Neural cell (in vitro differentiated cells): Measurements from ENCODE around the gene ARFGEF3. TPM values are rescaled to one million over a fixed set of nuclear protein-coding genes. Genes with fewer than 3 reads are reported as not detected.

Experiments
- H2AFZ ChIP-seq: fragments of 200-600, 300-800 bp; sonication (generic), shearing (Covaris generic); 2 replicates; pipeline ENCODE4 v1.6.0; 2014; ENCODE audit warnings: low read depth, mild to moderate bottlenecking, antibody characterized with exemption, low read length, moderate library complexity
- H3F3A ChIP-seq: fragments of 200-600 bp; shearing (Covaris generic); 2 replicates; pipeline ENCODE4 v1.6.1; 2016; ENCODE audit warnings: mild to moderate bottlenecking, moderate library complexity, mixed read lengths, antibody characterized with exemption, low read length; ENCODE audit not compliant: insufficient read depth, poor library complexity, severe bottlenecking
- H3K27ac ChIP-seq: fragments of 200-600, 300-800 bp; sonication (generic), shearing (Covaris generic); 2 replicates; pipeline ENCODE4 v1.5.1; 2014; ENCODE audit warnings: mild to moderate bottlenecking, low read length, moderate library complexity
- H3K27me3 ChIP-seq: fragments of 300-800, 200-600 bp; sonication (generic), shearing (Covaris generic); 2 replicates; pipeline ENCODE4 v1.6.0; 2014; ENCODE audit warnings: mild to moderate bottlenecking, low read depth, low read length, moderate library complexity; ENCODE audit not compliant: insufficient read depth
- H3K36me3 ChIP-seq: fragments of 300-800, 200-600 bp; sonication (generic), shearing (Covaris generic); 2 replicates; pipeline ENCODE4 v1.5.1; 2014; ENCODE audit warnings: mild to moderate bottlenecking, antibody characterized with exemption, low read length, moderate library complexity; ENCODE audit not compliant: insufficient read depth
- H3K4me2 ChIP-seq: fragments of 300-800, 200-600 bp; sonication (generic), shearing (Covaris generic); 2 replicates; pipeline ENCODE4 v1.6.0; 2014; ENCODE audit warnings: mild to moderate bottlenecking, low read length
- H3K4me3 ChIP-seq: fragments of 300-800, 200-600 bp; sonication (generic), shearing (Covaris generic); 2 replicates; pipeline ENCODE4 v1.5.1; 2014; ENCODE audit warnings: mild to moderate bottlenecking, low read length, moderate library complexity
- H3K79me2 ChIP-seq: fragments of 200-600 bp; shearing (Covaris generic); replicated peaks from 2 replicates; pipeline ENCODE4 v1.6.0; 2014; ENCODE audit warnings: mild to moderate bottlenecking, low read length, moderate library complexity; ENCODE audit not compliant: insufficient read depth
- H3K9ac ChIP-seq: fragments of 300-800, 200-600 bp; sonication (generic), shearing (Covaris generic); 2 replicates; pipeline ENCODE4 v1.6.1; 2016; ENCODE audit warnings: mild to moderate bottlenecking, low read length, mixed read lengths
- H3K9me2 ChIP-seq: fragments of 200-600 bp; shearing (Covaris generic); 2 replicates; pipeline ENCODE4 v1.6.1; 2016; ENCODE audit warnings: mild to moderate bottlenecking, low read length, mixed read lengths; ENCODE audit not compliant: insufficient read depth
- H3K9me3 ChIP-seq: fragments of 200-600, 300-800 bp; sonication (generic), shearing (Covaris generic); 2 replicates; pipeline ENCODE4 v1.6.1; 2016; ENCODE audit warnings: mild to moderate bottlenecking, mixed run types, low read length, moderate library complexity, mixed read lengths
- H4K20me1 ChIP-seq: fragments of 200-600 bp; shearing (Covaris generic); 2 replicates; pipeline ENCODE4 v1.6.1; 2016; ENCODE audit warnings: mild to moderate bottlenecking, mixed run types; ENCODE audit not compliant: insufficient read depth
- EP300 ChIP-seq: fragments of 450-650 bp; conservative IDR thresholded peaks from 2 replicates; pipeline ENCODE4 v1.6.1; 2014; ENCODE audit warnings: antibody characterized with exemption, mild to moderate bottlenecking, moderate library complexity; ENCODE audit not compliant: poor library complexity, severe bottlenecking
- EZH2 ChIP-seq: fragments of 200-600, 300-800 bp; shearing (Covaris generic), sonication (generic); IDR thresholded peaks from 2 replicates; pipeline ENCODE4 v1.6.1; 2014; ENCODE audit warnings: antibody characterized with exemption, low read length, borderline replicate concordance, mild to moderate bottlenecking; ENCODE audit not compliant: insufficient read depth, poor library complexity, severe bottlenecking
- MXI1 ChIP-seq: fragments of 450-650 bp; conservative IDR thresholded peaks from 2 replicates; pipeline ENCODE4 v1.6.1; 2014; ENCODE audit warnings: antibody characterized with exemption, mild to moderate bottlenecking; ENCODE audit not compliant: poor library complexity, severe bottlenecking
- POLR2AphosphoS5 ChIP-seq: IDR thresholded peaks from 2 replicates; pipeline ENCODE4 v1.6.1; 2012
- RAD21 ChIP-seq: fragments of 450-650 bp; conservative IDR thresholded peaks from 2 replicates; pipeline ENCODE4 v1.6.1; 2014; ENCODE audit warnings: antibody characterized with exemption, mild to moderate bottlenecking, moderate library complexity
- SMC3 ChIP-seq: fragments of 450-650 bp; conservative IDR thresholded peaks from 2 replicates; pipeline ENCODE4 v1.6.1; 2014; ENCODE audit warnings: antibody characterized with exemption, mild to moderate bottlenecking, moderate library complexity; ENCODE audit not compliant: poor library complexity
- TAF1 ChIP-seq: IDR thresholded peaks from 2 replicates; pipeline ENCODE4 v1.6.1; 2012; ENCODE audit warnings: low read depth
- polyA plus RNA-seq: library from polyadenylated mRNA; depleted of rRNA; stranded (reverse); fragments of >200 nt; gene quantifications from 2 replicates; pipeline ENCODE4 v1.2.3, GENCODE V29; 2014
- TF ChIP-seq, protein P1 (sequence below): IDR thresholded peaks from 2 replicates; pipeline ENCODE4 v1.6.1; 2012; ENCODE audit warnings: borderline replicate concordance
- TF ChIP-seq, protein P2 (sequence below): fragments of 450-650 bp; IDR thresholded peaks from 2 replicates; pipeline ENCODE4 v1.5.1; 2014; ENCODE audit warnings: antibody characterized with exemption, mild to moderate bottlenecking, moderate library complexity; ENCODE audit not compliant: poor library complexity, severe bottlenecking

Gene ARFGEF3
- polyA plus RNA-seq, 1 donor from 2014 or later, result 4.6 TPM

DNA sequence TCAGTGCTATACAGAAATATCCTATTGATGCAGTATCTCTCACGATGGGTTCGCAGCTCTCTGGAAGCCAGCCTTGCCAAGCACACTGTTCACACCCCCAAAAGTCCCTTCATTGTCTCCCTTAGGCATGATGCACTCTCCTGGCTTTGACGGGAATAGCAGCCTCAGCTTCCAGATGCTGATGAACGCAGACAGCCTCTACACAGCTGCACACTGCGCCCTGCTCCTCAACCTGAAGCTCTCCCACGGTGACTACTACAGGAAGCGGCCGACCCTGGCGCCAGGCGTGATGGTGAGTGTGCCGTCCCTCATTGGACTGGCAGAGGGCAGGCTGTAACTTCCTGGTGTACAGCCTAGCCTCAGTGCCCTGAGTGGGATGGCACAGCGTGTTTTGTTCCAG is 116.6 kb downstream of the ARFGEF3 start:
- no peaks in the 10 kb centered on the region for H3F3A ChIP-seq
- H3K36me3 ChIP-seq, result no peaks in the 10 kb centered on the region
- no peaks in the 10 kb centered on the region for H3K9me3 ChIP-seq
- H3K4me3 ChIP-seq, result no peak overlapping the region
- TF ChIP-seq EP300 (no peak), MXI1 (no peak), TAF1 (no peak), RAD21 (peak; percentile 52), SMC3 (peak; percentile 63), POLR2AphosphoS5 (no peak), EZH2 (no peak)
- TF ChIP-seq, protein P1, sequence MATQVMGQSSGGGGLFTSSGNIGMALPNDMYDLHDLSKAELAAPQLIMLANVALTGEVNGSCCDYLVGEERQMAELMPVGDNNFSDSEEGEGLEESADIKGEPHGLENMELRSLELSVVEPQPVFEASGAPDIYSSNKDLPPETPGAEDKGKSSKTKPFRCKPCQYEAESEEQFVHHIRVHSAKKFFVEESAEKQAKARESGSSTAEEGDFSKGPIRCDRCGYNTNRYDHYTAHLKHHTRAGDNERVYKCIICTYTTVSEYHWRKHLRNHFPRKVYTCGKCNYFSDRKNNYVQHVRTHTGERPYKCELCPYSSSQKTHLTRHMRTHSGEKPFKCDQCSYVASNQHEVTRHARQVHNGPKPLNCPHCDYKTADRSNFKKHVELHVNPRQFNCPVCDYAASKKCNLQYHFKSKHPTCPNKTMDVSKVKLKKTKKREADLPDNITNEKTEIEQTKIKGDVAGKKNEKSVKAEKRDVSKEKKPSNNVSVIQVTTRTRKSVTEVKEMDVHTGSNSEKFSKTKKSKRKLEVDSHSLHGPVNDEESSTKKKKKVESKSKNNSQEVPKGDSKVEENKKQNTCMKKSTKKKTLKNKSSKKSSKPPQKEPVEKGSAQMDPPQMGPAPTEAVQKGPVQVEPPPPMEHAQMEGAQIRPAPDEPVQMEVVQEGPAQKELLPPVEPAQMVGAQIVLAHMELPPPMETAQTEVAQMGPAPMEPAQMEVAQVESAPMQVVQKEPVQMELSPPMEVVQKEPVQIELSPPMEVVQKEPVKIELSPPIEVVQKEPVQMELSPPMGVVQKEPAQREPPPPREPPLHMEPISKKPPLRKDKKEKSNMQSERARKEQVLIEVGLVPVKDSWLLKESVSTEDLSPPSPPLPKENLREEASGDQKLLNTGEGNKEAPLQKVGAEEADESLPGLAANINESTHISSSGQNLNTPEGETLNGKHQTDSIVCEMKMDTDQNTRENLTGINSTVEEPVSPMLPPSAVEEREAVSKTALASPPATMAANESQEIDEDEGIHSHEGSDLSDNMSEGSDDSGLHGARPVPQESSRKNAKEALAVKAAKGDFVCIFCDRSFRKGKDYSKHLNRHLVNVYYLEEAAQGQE, result no peak
- TF ChIP-seq, protein P2, sequence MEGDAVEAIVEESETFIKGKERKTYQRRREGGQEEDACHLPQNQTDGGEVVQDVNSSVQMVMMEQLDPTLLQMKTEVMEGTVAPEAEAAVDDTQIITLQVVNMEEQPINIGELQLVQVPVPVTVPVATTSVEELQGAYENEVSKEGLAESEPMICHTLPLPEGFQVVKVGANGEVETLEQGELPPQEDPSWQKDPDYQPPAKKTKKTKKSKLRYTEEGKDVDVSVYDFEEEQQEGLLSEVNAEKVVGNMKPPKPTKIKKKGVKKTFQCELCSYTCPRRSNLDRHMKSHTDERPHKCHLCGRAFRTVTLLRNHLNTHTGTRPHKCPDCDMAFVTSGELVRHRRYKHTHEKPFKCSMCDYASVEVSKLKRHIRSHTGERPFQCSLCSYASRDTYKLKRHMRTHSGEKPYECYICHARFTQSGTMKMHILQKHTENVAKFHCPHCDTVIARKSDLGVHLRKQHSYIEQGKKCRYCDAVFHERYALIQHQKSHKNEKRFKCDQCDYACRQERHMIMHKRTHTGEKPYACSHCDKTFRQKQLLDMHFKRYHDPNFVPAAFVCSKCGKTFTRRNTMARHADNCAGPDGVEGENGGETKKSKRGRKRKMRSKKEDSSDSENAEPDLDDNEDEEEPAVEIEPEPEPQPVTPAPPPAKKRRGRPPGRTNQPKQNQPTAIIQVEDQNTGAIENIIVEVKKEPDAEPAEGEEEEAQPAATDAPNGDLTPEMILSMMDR, result peak; percentile 50
- no peak overlapping the region for H3K27ac ChIP-seq
- no peaks in the 10 kb centered on the region for H3K27me3 ChIP-seq
- no peak overlapping the region for H3K9ac ChIP-seq
- H3K4me2 ChIP-seq, result no peak overlapping the region
- no peaks in the 10 kb centered on the region for H4K20me1 ChIP-seq
- H2AFZ ChIP-seq, result no peak overlapping the region
- no peaks in the 10 kb centered on the region for H3K79me2 ChIP-seq
- H3K9me2 ChIP-seq, result no peaks in the 10 kb centered on the region

DNA sequence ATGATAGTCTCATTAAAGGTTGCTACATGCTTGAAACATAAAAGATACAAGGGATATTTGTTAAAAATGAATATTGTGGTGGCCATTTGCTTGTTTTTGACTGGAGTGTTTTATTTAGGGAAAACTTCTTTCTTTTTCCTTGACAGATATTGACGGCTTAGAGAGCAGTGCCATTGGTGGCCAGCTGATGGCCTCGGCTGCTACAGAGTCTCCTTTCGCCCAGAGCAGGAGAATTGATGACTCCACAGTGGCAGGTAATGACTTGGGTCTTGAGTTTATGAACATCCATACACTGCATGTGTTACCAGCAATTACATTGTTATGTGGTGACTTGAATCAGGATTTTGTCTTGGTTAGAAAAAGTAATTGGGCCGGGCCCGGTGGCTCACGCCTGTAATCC is 124.1 kb downstream of the ARFGEF3 start:
- Histone ChIP-seq H3K9ac (no peak overlapping the region), H3K79me2 (no peaks in the 10 kb centered on the region), H3K36me3 (peaks cover 5% of the 10 kb centered on the region), H2AFZ (no peak overlapping the region), H4K20me1 (no peaks in the 10 kb centered on the region), H3K4me2 (no peak overlapping the region), H3K9me2 (no peaks in the 10 kb centered on the region), H3K4me3 (no peak overlapping the region), H3K9me3 (no peaks in the 10 kb centered on the region), H3F3A (no peaks in the 10 kb centered on the region), H3K27ac (no peak overlapping the region), H3K27me3 (no peaks in the 10 kb centered on the region)
- no peak for TF ChIP-seq RAD21
- no peak for TF ChIP-seq EP300
- no peak for TF ChIP-seq SMC3
- TF ChIP-seq, protein P2, result no peak
- no peak for TF ChIP-seq POLR2AphosphoS5
- no peak for TF ChIP-seq MXI1
- no peak for TF ChIP-seq TAF1
- TF ChIP-seq EZH2, result no peak
- TF ChIP-seq, protein P1, result no peak
